ENCODE results near the gene PARD6G.
"Not testable (repeated sequence)": the region's sequence is repeated elsewhere in the genome, so short reads cannot be mapped to it uniquely, and the experiment has no call there.

The PARD6G gene

DNA sequence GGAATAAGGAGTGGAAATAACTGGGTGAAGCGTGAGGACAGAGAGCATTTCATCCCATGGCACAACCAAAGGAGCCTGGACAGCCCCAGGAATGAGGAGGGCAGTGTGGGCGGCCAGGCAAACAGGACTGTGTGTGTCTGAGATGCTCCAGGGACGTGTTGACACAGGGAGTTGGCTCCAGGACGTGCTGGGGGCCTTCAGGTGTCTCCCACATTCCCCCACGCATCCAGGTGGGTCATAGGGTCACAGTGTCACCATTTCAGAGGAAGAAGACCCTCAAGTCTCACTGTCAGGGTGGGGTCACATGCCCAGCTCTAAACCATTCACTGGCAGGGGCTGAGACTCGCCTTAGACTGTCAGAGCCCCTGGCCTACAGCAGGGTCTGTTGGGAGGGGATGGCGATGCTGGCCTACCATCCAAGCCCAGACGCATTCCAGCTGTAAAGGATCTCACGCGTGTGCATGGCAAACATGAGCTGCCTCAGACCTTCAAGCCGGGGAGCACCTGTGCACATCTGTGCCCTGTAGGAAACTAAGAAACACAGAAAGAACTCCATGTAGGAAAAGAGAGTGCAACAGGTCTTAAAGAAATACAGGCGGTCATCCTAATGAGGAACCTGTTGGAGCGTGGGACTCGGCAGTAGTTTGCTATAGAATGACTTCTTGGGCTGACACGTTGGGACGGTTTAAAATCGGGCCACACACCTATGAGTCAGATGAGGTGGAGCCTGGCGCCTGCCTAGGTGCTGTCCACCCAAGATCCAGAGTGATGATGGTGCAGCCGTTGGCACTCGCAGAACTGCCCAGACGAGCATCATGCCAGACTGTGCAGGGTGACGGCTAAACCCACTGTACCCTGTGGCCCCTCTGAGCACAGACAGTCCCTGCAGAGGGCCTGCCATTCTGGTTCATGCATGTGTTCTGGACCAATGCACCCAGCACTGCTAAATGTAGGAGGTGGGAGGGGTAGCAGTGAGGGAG is 17.3 kb downstream of the PARD6G start:
- Mint-ChIP-seq H3K27me3 (peaks cover 7% of the 10 kb centered on the region), H3K4me3 (no peak overlapping the region), H3K9me3 (no peaks in the 10 kb centered on the region), H3K4me1 (no peaks in the 10 kb centered on the region), H3K36me3 (no peaks in the 10 kb centered on the region), H3K27ac (no peak overlapping the region)

DNA sequence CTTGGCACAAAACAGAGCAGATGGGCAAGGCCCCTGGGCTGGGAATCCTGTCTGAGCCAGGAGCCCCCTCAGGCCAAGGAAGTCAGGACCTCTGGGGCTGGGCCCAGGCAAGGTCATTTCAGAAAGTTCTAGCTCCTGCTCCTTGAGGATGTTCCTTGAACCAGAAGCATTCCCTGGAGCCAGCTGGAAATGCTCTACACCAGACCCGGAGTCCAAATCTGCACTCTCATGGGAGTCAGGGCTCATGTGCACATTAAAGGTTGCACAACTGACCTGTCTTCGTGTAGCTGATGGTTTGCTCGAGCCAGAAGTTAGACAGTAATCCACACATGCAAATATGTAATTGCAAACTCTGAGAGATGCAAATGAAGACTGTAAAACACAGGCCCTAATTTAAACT is 18.0 kb downstream of the PARD6G start:
- H3K27me3 Mint-ChIP-seq: peaks cover 7% of the 10 kb centered on the region
- H3K4me3 Mint-ChIP-seq: no peak overlapping the region

DNA sequence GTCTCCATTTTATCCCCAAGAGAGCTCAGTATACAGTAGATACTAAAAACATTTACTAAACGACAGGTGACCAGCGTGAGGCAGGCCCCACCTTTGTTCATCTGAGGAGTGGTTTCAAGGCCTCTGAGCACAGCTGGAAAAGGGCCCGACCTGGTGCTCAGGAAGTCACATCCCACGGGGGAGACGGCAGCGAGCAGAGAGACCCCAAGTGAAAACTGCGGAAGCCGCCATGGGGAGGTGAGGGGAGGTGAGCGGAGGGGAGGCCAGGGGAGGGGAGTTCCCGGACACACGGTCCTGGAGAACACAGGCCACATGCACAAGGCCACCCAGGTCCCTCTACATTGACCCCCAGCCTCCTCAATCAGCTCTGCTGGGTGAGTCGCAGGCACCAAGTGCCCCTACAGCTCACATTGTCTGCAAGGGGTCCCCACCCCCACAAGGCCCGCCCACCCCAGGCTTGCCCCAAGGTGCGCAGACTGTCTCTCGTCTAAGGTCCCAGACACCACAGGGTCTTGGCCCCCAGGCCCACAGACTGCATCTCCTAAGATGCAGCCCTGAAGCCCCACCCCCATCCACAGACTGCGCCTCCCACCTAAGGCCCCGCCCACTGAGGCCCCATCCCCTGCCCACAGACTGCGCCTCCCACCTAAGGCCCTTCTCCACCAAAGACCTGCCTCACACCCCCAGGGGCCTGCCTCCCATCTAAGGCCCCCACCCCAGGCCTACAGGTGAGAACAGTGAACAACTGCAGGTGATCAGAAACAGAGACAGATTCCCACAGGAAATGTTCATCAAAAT is 19.1 kb downstream of the PARD6G start:
- Mint-ChIP-seq H3K4me3 (no peak overlapping the region), H3K9me3 (no peaks in the 10 kb centered on the region), H3K4me1 (no peaks in the 10 kb centered on the region), H3K27me3 (peaks cover 7% of the 10 kb centered on the region), H3K36me3 (no peaks in the 10 kb centered on the region), H3K27ac (no peak overlapping the region)

More for the DNA sequence above, 18.0 kb downstream of the PARD6G start:
- H3K36me3 Mint-ChIP-seq: no peaks in the 10 kb centered on the region
- no peaks in the 10 kb centered on the region for H3K4me1 Mint-ChIP-seq
- no peak overlapping the region for H3K27ac Mint-ChIP-seq
- H3K9me3 Mint-ChIP-seq: no peaks in the 10 kb centered on the region

DNA sequence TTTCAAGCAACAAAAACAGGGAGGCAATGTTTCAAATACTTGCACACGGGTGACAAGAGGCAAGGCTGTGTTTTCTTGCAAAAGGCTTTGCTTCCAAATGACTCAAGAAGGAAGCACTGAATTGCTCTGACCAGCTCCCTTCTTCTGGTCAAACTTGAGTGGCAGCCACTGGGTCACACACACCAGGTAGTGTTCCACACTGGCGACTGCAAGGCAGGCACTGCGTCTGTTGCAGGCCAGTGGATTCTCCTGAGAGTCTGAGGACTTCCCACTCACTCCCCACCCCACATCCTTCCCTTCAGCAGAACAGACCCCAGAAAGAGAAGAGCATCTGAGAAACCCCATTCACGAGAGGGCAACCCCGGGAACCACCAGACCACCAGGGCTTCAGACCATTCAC is 19.8 kb downstream of the PARD6G start:
- Mint-ChIP-seq H3K9me3 (no peaks in the 10 kb centered on the region), H3K4me3 (no peak overlapping the region), H3K27me3 (peaks cover 7% of the 10 kb centered on the region), H3K36me3 (no peaks in the 10 kb centered on the region), H3K4me1 (no peaks in the 10 kb centered on the region), H3K27ac (no peak overlapping the region)

DNA sequence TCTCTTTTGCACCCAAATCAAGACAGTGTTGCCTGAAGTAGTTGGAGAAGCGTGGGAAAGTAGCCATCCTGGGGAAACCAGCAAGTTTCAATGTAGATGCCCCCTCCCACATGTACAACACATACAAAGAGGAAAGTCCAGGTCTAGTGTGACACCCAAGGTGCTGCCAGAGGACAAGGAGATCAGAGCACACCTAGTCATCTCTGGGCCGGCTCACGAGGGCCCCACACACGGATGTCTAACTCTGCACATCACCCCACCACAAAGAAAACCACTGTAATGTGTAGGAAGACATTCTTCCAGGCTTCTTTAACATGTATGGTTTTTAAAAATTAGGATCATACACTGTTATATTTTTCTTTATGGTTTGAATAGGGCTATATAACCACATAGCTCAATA is 21.6 kb downstream of the PARD6G start:
- no peak overlapping the region for H3K27ac Mint-ChIP-seq
- no peak overlapping the region for H3K4me3 Mint-ChIP-seq
- H3K4me1 Mint-ChIP-seq: no peaks in the 10 kb centered on the region
- no peaks in the 10 kb centered on the region for H3K36me3 Mint-ChIP-seq
- H3K27me3 Mint-ChIP-seq: peaks cover 10% of the 10 kb centered on the region
- peaks cover 5% of the 10 kb centered on the region for H3K9me3 Mint-ChIP-seq

DNA sequence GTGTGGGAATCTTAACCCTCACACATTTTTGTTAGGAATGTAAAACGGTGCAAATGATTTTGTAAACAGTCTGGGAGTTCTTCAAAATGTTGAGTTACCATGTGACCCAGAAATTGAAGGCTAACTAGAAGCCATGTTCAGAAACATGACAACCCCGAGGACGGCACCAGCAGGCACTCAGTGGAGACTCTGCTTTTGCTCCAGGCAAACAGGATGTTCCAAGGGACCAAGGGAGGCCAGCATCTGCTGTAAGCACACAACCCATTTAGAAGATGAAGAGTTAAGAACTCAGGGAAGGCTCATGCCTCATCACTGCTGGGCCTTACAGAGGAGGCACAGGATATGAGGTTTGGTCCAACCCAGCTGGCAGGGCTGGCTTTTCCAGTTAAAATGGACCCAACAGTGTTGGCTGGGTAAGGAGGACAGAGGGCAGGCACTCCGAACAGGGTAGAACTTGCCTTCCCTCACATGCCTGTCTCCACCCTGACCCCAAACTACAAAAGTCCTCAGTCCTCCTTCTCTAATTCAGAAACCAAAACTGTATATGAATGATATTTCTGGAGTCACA is 23.6 kb downstream of the PARD6G start:
- H3K4me1 Mint-ChIP-seq: no peaks in the 10 kb centered on the region
- H3K27me3 Mint-ChIP-seq: peaks cover 15% of the 10 kb centered on the region
- H3K27ac Mint-ChIP-seq: no peak overlapping the region
- H3K9me3 Mint-ChIP-seq: peaks cover 5% of the 10 kb centered on the region
- H3K4me3 Mint-ChIP-seq: no peak overlapping the region
- H3K36me3 Mint-ChIP-seq: no peaks in the 10 kb centered on the region

DNA sequence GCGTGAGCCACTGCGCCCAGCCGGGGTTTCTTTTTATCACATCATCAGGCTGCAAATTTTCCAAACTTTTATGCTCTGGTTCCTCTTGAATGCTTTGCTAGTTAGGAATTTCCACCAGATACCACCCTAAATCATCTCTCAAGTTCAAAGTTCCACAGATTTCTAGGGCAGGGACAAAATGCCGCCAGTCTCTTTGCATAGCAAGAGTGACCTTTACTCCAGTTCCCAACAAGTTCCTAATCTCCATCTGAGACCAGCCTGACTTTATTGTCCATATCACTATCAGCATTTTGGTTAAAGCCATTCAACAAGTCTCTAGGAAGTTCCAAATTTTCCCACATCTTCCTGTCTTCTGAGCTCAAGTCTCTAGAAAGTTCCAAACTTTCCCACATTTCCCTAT is 27.8 kb downstream of the PARD6G start:
- H3K27me3 Mint-ChIP-seq: peaks cover 21% of the 10 kb centered on the region
- not testable (repeated sequence) for H3K36me3 Mint-ChIP-seq, H3K9me3 Mint-ChIP-seq, H3K4me1 Mint-ChIP-seq, H3K27ac Mint-ChIP-seq, H3K4me3 Mint-ChIP-seq

DNA sequence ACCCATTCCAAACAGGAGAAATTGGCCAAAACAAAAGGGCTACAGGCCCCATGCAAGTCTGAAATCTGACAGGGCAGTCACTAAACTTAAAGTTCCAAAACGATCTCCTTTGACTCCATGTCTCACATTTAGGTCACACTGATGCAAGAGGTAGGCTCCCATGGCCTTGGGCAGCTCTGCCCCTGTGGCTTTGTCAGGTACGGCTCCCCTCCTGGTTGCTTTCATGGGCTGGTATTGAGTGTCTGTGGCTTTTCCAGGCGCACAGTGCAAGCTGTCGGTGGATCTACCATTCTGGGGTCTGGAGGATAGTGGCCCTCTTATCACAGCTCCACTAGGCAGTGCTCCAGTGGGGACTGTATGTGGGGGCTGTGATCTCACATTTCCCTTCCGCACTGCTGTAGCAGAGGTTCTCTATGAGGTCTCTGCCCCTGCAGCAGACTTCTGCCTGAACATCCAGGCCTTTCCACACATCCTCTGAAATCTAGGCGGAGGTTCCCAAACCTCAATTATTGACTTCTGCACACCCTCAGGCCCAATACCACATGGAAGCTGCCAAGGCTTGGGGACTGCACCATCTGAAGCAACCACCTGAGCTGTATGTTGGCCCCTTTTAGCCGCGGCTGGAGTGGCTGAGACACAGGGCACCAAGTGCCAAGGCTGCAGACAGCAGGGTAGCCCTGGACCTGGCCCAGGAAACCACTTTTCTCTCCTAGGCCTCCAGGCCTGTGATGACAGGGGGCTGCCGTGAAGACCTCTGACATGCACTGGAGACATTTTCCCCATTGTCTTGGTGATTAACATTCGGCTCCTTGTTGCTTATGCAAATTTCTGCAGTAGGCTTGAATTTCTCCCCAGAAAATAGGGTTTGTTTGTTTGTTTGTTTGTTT is 28.7 kb downstream of the PARD6G start:
- Mint-ChIP-seq H3K36me3 (no peaks in the 10 kb centered on the region), H3K9me3 (peaks cover 5% of the 10 kb centered on the region), H3K4me1 (no peaks in the 10 kb centered on the region), H3K4me3 (no peak overlapping the region), H3K27ac (no peak overlapping the region), H3K27me3 (peaks cover 23% of the 10 kb centered on the region)

DNA sequence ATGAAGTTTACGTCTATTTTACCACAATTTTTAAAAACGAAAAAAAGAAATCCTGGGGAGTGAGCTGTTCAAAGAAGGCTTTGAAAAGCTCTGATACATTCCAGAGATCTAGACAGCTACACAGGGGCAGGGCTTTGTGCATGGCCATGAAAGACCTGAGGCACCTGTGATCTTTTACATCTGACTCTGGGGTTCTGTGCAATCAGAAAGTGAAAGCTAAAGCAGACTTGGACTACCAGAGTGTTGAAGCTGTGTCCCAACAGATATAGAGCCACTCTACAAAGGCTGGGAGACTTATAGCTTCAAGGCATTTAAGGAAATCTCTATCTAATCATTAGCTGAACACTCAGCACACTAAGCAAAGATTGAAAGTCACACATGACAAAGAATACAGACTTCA is 34.1 kb downstream of the PARD6G start:
- no peaks in the 10 kb centered on the region for H3K9me3 Mint-ChIP-seq
- peaks cover 25% of the 10 kb centered on the region for H3K27me3 Mint-ChIP-seq
- no peaks in the 10 kb centered on the region for H3K4me1 Mint-ChIP-seq
- H3K36me3 Mint-ChIP-seq: no peaks in the 10 kb centered on the region
- H3K4me3 Mint-ChIP-seq: no peak overlapping the region
- H3K27ac Mint-ChIP-seq: no peak overlapping the region

DNA sequence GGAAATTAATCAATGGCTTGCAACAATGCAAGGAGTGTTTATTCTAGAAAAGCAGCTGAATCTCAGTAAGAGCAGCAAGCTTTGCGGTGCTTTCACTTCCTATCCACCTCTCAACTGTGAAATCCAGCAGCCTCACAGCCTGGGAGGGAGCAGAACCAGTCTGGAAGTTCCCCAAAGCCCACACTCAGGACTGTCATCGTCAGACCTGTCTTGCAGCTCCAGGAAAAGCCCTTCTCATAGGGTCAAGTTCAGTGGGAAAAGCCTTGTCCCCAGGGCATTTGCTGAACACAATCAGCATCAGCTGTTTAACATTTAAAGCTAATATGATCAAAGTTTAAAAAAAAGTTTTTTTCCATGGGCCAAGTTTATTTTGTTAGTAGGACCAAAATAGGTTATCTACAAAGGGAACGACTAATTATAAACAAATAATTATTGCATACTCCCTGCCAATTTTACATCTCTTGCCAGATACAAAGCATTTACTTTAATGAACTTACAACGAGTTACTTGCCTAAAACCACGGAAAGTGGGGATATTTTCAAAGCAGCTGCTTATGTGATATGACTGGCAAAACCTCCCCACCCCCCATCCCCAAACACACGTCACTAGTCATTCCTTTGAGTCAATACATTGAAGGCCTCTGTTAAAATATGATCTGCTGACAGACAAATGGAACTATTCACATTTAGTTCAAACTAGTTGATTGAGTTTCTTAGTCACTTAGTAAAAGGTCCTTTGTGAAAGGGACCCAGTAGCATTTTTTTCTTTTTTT is 36.8 kb downstream of the PARD6G start:
- H3K27ac Mint-ChIP-seq: no peak overlapping the region
- no peaks in the 10 kb centered on the region for H3K9me3 Mint-ChIP-seq
- H3K4me3 Mint-ChIP-seq: no peak overlapping the region
- H3K27me3 Mint-ChIP-seq: peaks cover 21% of the 10 kb centered on the region
- H3K36me3 Mint-ChIP-seq: no peaks in the 10 kb centered on the region
- no peaks in the 10 kb centered on the region for H3K4me1 Mint-ChIP-seq

DNA sequence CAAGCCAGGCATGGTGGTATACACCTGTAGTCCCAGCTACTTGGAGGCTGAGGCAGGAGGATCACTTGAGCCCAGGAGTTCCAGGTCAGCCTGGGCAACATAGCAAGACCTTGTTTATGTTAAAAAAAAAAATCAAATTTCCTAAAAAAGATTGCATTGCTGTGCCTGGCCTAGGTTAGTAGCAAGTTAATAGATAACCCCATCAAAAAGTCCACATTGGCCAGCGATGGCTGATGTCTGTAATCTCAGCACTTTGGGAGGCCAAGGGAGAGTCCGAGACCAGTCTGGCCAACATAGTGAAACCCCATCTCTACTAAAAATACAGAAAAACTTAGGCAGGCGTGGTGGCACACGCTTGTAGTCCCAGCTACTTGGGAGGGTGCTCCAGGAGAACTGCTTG is 38.7 kb downstream of the PARD6G start:
- Mint-ChIP-seq H3K27me3 (peaks cover 16% of the 10 kb centered on the region), H3K27ac (no peak overlapping the region), H3K36me3 (no peaks in the 10 kb centered on the region), H3K9me3 (no peaks in the 10 kb centered on the region), H3K4me3 (no peak overlapping the region), H3K4me1 (no peaks in the 10 kb centered on the region)

DNA sequence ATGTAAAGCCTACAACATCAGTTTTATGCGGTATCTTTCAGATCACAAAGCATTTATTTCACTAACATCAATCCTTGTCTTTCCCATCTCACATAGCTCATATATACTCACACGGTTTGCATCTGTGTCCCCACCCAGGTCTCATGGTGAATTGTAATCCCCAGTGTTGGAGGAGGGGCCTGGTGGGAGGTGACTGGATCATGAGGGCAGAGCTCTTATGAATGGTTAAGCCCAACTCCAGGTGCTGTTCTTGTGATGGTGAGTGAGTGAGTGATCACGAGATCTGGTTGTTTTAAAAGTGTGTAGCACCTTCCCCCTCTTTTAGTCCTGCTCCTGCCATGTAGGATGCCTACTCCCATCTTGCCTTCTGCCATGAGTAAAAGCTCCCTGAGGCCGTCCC is 42.0 kb downstream of the PARD6G start:
- Mint-ChIP-seq H3K4me3 (no peak overlapping the region), H3K36me3 (no peaks in the 10 kb centered on the region), H3K4me1 (no peaks in the 10 kb centered on the region), H3K27me3 (peaks cover 7% of the 10 kb centered on the region), H3K27ac (no peak overlapping the region), H3K9me3 (no peaks in the 10 kb centered on the region)

DNA sequence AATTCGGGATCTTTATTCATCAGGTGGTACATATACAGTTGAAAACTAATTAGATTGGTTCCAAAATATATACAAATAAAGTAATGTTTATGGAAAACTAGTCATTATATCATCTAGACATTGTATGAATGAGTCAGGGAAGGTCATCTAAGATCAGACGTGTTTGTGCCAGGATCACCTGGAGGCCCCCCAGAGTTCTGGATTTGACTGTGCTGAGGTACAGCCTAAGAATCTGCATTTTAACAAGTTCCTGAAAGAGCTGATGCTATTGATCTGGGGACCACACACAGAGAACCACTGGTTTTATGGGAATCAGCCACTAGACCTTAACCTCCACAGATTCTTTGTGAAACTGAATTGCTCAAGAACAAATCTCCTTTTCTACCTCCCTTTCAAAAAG is 43.2 kb downstream of the PARD6G start:
- H3K4me3 Mint-ChIP-seq: no peak overlapping the region
- no peaks in the 10 kb centered on the region for H3K9me3 Mint-ChIP-seq
- no peak overlapping the region for H3K27ac Mint-ChIP-seq
- H3K4me1 Mint-ChIP-seq: no peaks in the 10 kb centered on the region
- H3K36me3 Mint-ChIP-seq: no peaks in the 10 kb centered on the region
- peaks cover 4% of the 10 kb centered on the region for H3K27me3 Mint-ChIP-seq

DNA sequence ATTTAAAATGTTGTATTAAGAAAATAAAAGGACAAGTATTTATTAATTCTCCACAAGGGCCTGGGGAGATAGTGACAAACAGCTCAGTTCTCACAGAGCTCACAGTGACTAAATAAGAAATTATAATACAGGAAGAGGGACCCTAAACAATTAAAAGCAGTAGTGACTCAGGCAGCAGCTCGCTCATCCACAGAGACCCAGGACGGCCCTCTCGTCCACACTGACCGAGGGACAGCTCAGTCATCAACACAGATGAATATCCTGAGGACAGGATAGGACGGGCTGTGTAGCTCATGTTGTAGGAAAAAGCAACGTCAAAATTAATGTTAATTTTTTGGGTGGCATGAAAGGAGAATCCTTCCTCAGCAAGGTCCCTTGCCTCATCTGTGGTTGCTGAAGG is 44.1 kb downstream of the PARD6G start:
- no peaks in the 10 kb centered on the region for H3K4me1 Mint-ChIP-seq
- no peaks in the 10 kb centered on the region for H3K9me3 Mint-ChIP-seq
- peaks cover 4% of the 10 kb centered on the region for H3K27me3 Mint-ChIP-seq
- H3K36me3 Mint-ChIP-seq: no peaks in the 10 kb centered on the region
- no peak overlapping the region for H3K27ac Mint-ChIP-seq
- H3K4me3 Mint-ChIP-seq: no peak overlapping the region

Measured in activated naive CD4-positive, alpha-beta T cell treated with anti-CD3 and anti-CD28 coated beads, Interleukin-2, amount 50 U/mL, for 24 hours (primary cell).